Measurements from ENCODE around the gene CRAMP1.

GRCh38 chr16:1631931-1632637 lies 19.9 kb downstream of the CRAMP1 start:
- TF ChIP-seq, protein P1, sequence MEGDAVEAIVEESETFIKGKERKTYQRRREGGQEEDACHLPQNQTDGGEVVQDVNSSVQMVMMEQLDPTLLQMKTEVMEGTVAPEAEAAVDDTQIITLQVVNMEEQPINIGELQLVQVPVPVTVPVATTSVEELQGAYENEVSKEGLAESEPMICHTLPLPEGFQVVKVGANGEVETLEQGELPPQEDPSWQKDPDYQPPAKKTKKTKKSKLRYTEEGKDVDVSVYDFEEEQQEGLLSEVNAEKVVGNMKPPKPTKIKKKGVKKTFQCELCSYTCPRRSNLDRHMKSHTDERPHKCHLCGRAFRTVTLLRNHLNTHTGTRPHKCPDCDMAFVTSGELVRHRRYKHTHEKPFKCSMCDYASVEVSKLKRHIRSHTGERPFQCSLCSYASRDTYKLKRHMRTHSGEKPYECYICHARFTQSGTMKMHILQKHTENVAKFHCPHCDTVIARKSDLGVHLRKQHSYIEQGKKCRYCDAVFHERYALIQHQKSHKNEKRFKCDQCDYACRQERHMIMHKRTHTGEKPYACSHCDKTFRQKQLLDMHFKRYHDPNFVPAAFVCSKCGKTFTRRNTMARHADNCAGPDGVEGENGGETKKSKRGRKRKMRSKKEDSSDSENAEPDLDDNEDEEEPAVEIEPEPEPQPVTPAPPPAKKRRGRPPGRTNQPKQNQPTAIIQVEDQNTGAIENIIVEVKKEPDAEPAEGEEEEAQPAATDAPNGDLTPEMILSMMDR (IDR thresholded peaks at IDR 0.05; ENCODE audit: insufficient read depth, low read length), result no peak
- TF ChIP-seq POLR2AphosphoS5 (IDR thresholded peaks at IDR 0.05; ENCODE audit: low read depth) (no peak), REST (IDR thresholded peaks at IDR 0.05; ENCODE audit: insufficient replicate concordance, low read depth) (no peak), GABPA (IDR thresholded peaks at IDR 0.05; ENCODE audit: low read depth) (no peak), SPI1 (IDR thresholded peaks at IDR 0.05; ENCODE audit: borderline replicate concordance, low read depth) (no peak)

All from HL-60 (cell line).